HepG2 (cell line): Measurements from ENCODE around the gene NEFH. TPM values are rescaled to one million over a fixed set of nuclear protein-coding genes. Genes with fewer than 3 reads are reported as not detected.

Experiments used
- ATAC-seq: fragments of 200-7000 bp; cut with Tn5 transposase; 3 replicates; pipeline ENCODE4 v1.9.1; 2020; ENCODE audit warnings: mild to moderate bottlenecking, moderate library complexity
- BruUV-seq: library from RNA; stranded (reverse); fragments of 400-500 nt; replicated peaks from 2 replicates; lab custom pipeline; 2021; lab: Mats Ljungman, UMichigan
- CTCF ChIA-PET: fragments of 300-600 bp; formaldehyde crosslinking; extraction: SDS; loops from one replicate; lab custom pipeline; 2021; ENCODE audit warnings: low total read pairs, inconsistent platforms, low intra/inter-chr PET ratio; lab: Yijun Ruan, JAX
- POLR2A ChIA-PET: fragments of 350-600 bp; sonication (Branson Sonifier 250); formaldehyde crosslinking; loops from one replicate; lab custom pipeline; 2020; ENCODE audit warnings: antibody characterized with exemption, inconsistent platforms; lab: Yijun Ruan, JAX
- DNase-seq: peaks from one replicate; pipeline ENCODE4 v3.0.0-alpha.2; 2015; ENCODE audit warnings: low spot score
- FAIRE-seq: peaks from 3 replicates; lab custom pipeline; 2011; peaks lifted over from hg19 to GRCh38; lab: Jason Lieb, UNC
- H2AFZ ChIP-seq: one replicate; pipeline ENCODE4 v1.6.1; 2011; ENCODE audit warnings: low read length, inconsistent platforms
- H3K27ac ChIP-seq: fragments of 300-600 bp; 3 replicates; pipeline ENCODE4 v1.8.0; 2011; ENCODE audit warnings: mixed run types, mild to moderate bottlenecking, mixed read lengths, low read length, inconsistent platforms; ENCODE audit not compliant: insufficient read depth; ENCODE audit errors: extremely low read length
- H3K27me3 ChIP-seq, 2 experiments: fragments of 200-600 bp in 1 of 2; 2 replicates in 1 of 2; 3 replicates in 1 of 2; pipeline versions ENCODE4 v1.6.0 to v1.8.0; 2011; ENCODE audit warnings: low read length in 2 of 2, mild to moderate bottlenecking in 2 of 2, moderate library complexity in 2 of 2, inconsistent platforms in 1 of 2; ENCODE audit not compliant: insufficient read depth in 2 of 2, control insufficient read depth in 1 of 2
- H3K36me3 ChIP-seq, 2 experiments: fragments of 200-600 bp in 1 of 2; replicated peaks in 1 of 2; 2 replicates in 1 of 2; 3 replicates in 1 of 2; pipeline versions ENCODE4 v1.5.1 to v1.8.0; 2011; ENCODE audit warnings: low read length in 2 of 2, inconsistent platforms in 1 of 2; ENCODE audit not compliant: insufficient read depth in 2 of 2, control insufficient read depth in 1 of 2
- H3K4me1 ChIP-seq: 2 replicates; pipeline ENCODE4 v1.5.1; 2012; ENCODE audit warnings: low read length, inconsistent platforms; ENCODE audit not compliant: insufficient read depth
- H3K4me2 ChIP-seq: 2 replicates; pipeline ENCODE4 v1.6.0; 2011; ENCODE audit warnings: low read depth, low read length, inconsistent platforms
- H3K4me3 ChIP-seq, 3 experiments: fragments of 200-600 bp in 1 of 3; sonication (generic), shearing (Covaris generic) in 1 of 3; replicated peaks in 1 of 3; 2 replicates each; pipeline ENCODE4 v1.5.1; 2011 to 2016; ENCODE audit warnings: low read length in 3 of 3, inconsistent platforms in 2 of 3, low read depth in 2 of 3, mild to moderate bottlenecking in 2 of 3, control low read depth in 1 of 3, mixed read lengths in 1 of 3; ENCODE audit not compliant: insufficient read depth in 1 of 3
- H3K79me2 ChIP-seq: one replicate; pipeline ENCODE4 v1.6.1; 2011; ENCODE audit warnings: low read length, inconsistent platforms; ENCODE audit not compliant: insufficient read depth
- H3K9ac ChIP-seq: 2 replicates; pipeline ENCODE4 v1.6.0; 2011; ENCODE audit warnings: mild to moderate bottlenecking, low read depth, low read length, inconsistent platforms; ENCODE audit not compliant: insufficient read depth
- H3K9me3 ChIP-seq: 2 replicates; pipeline ENCODE4 v1.5.1; 2012; ENCODE audit warnings: mild to moderate bottlenecking, low read length
- H4K20me1 ChIP-seq: 2 replicates; pipeline ENCODE4 v1.6.0; 2011; ENCODE audit warnings: inconsistent platforms, mild to moderate bottlenecking, low read length, moderate library complexity; ENCODE audit not compliant: insufficient read depth
- CREM ChIP-seq, 2 experiments: sonication (generic) in 1 of 2; formaldehyde crosslinking in 1 of 2; IDR thresholded peaks; 2 replicates each; pipeline versions ENCODE4 v1.4.0 to v1.6.1; 2016 to 2020; ENCODE audit warnings: antibody characterized with exemption in 1 of 2, mild to moderate bottlenecking in 1 of 2, missing genetic modification reagents in 1 of 2
- ELF4 ChIP-seq: sonication (generic); formaldehyde crosslinking; IDR thresholded peaks from 2 replicates; pipeline ENCODE4 v1.5.0; 2020; ENCODE audit warnings: missing genetic modification reagents, mild to moderate bottlenecking, moderate library complexity, borderline replicate concordance
- ETV6 ChIP-seq: sonication (generic); formaldehyde crosslinking; conservative IDR thresholded peaks from 2 replicates; pipeline ENCODE4 v1.4.0; 2020; ENCODE audit warnings: missing genetic modification reagents
- FOXO4 ChIP-seq: sonication (generic); formaldehyde crosslinking; conservative IDR thresholded peaks from 2 replicates; pipeline ENCODE4 v1.8.1; 2023; ENCODE audit warnings: missing genetic modification reagents
- HMGXB4 ChIP-seq, 2 experiments: sonication (generic) in 1 of 2; formaldehyde crosslinking in 1 of 2; IDR thresholded peaks; 2 replicates each; pipeline versions ENCODE4 v1.4.0 to v1.6.1; 2018 to 2020; ENCODE audit warnings: missing genetic modification reagents in 2 of 2, borderline replicate concordance in 1 of 2, low read depth in 1 of 2, mild to moderate bottlenecking in 1 of 2, missing biosample characterization in 1 of 2
- NONO ChIP-seq, 2 experiments: fragments of 450-650 bp in 1 of 2; sonication (generic) in 1 of 2; formaldehyde crosslinking in 1 of 2; IDR thresholded peaks in 1 of 2; conservative IDR thresholded peaks in 1 of 2; 2 replicates each; pipeline versions ENCODE4 v1.6.1 to v1.8.0; 2017 to 2022; ENCODE audit warnings: mild to moderate bottlenecking in 1 of 2, missing genetic modification reagents in 1 of 2, moderate library complexity in 1 of 2
- SMC3 ChIP-seq: IDR thresholded peaks from 2 replicates; pipeline ENCODE4 v1.6.1; 2011; ENCODE audit warnings: low read length, improper control_type of control experiment
- SP1 ChIP-seq, 2 experiments: fragments of 450-650 bp in 1 of 2; sonication (generic) in 1 of 2; formaldehyde crosslinking in 1 of 2; IDR thresholded peaks; 2 replicates each; pipeline versions ENCODE4 v1.4.0 to v1.6.1; 2016 to 2020; ENCODE audit warnings: missing genetic modification reagents in 1 of 2
- TERF1 ChIP-seq: sonication (generic); formaldehyde crosslinking; IDR thresholded peaks from 2 replicates; pipeline ENCODE4 v1.8.0; 2022; ENCODE audit warnings: mild to moderate bottlenecking, missing genetic modification reagents, moderate library complexity
- ZNF12 ChIP-seq: sonication (generic); formaldehyde crosslinking; IDR thresholded peaks from 2 replicates; pipeline ENCODE4 v1.5.0; 2020; ENCODE audit warnings: missing genetic modification reagents
- ZNF205 ChIP-seq: IDR thresholded peaks from 2 replicates; pipeline ENCODE4 v1.6.1; 2018; ENCODE audit warnings: missing biosample characterization, missing genetic modification reagents
- ZNF841 ChIP-seq: sonication (generic); formaldehyde crosslinking; IDR thresholded peaks from 2 replicates; pipeline ENCODE4 v1.8.1; 2023; ENCODE audit warnings: missing genetic modification reagents, borderline replicate concordance
- ZNF879 ChIP-seq: sonication (generic); formaldehyde crosslinking; IDR thresholded peaks from 2 replicates; pipeline ENCODE4 v1.8.1; 2023; ENCODE audit warnings: missing genetic modification reagents
- ZSCAN21 ChIP-seq: sonication (generic); formaldehyde crosslinking; IDR thresholded peaks from 2 replicates; pipeline ENCODE4 v1.8.0; 2022; ENCODE audit warnings: mild to moderate bottlenecking, missing genetic modification reagents, moderate library complexity, borderline replicate concordance
- WGBS: methylation state at CpG from one replicate; pipeline ENCODE4 v1.1.6; 2017; ENCODE audit warnings: low lambda C conversion rate; 5-methylcytosine and 5-hydroxymethylcytosine counted together
- in situ Hi-C: cut with HindIII; loops from 2 replicates; pipeline ENCODE4 v1.10.0; 2017; ENCODE audit warnings: low pct_unique_long_range_greater_than_20kb; ENCODE audit not compliant: extremely low pct_ligation_motif_present
- intact Hi-C: fragments of 100-400 bp; cut with micrococcal nuclease; formaldehyde crosslinking; loops from one replicate; pipeline ENCODE4 v1.10.0; 2022; ENCODE audit not compliant: unreplicated experiment
- polyA plus RNA-seq, 8 experiments: library from polyadenylated mRNA; depleted of rRNA in 3 of 8; stranded (reverse) in 7 of 8; unstranded in 1 of 8; fragments of >200 nt; fragmentation: Illumina TruSeq in 4 of 8; extraction: Trizol in 4 of 8; gene quantifications; 2 replicates each; pipeline versions ENCODE4 v1.2.1 to v1.2.3, GENCODE V29; 2011 to 2016; ENCODE audit warnings: low read depth in 4 of 8, missing spikeins in 1 of 8, mixed read lengths in 1 of 8; ENCODE audit not compliant: insufficient read depth in 1 of 8
- total RNA-seq, 5 experiments: library from RNA; depleted of rRNA; stranded (reverse); fragments of >200 nt; fragmentation: Illumina TruSeq; extraction: Trizol; gene quantifications; 2 replicates each; pipeline ENCODE4 v1.2.3, GENCODE V29; 2016; ENCODE audit warnings: low read depth in 1 of 5

The NEFH gene
- total and polyA plus RNA-seq, 2 of the 13 experiments (the other 11 are each of a cell fraction or from before 2014, with no cell fraction given) = not detected

GRCh38 chr22:29509815-29510214 is 29.8 kb downstream of the NEFH start:
- Histone ChIP-seq H4K20me1 (no peaks in the 10 kb centered on the region), H3K4me1 (no peaks in the 10 kb centered on the region), H3K79me2 (no peaks in the 10 kb centered on the region), H3K27ac (no peak overlapping the region), H3K36me3 (peaks cover 22 to 64% of the 10 kb centered on the region in 2 experiments), H3K4me2 (no peak overlapping the region), H3K27me3 (no peaks in the 10 kb centered on the region), H3K9me3 (no peaks in the 10 kb centered on the region), H2AFZ (no peak overlapping the region), H3K4me3 (no peak overlapping the region), H3K9ac (no peak overlapping the region)
- in situ Hi-C loops = loop anchor here (10.0 kb wide), 1 partner anchor 115 kb away; no protein-coding TSS in a partner anchor
- BruUV-seq = no TSS peak
- intact Hi-C loops = loop anchor here (1.0 to 5.0 kb wide), 2 partner anchors 28 to 247 kb away; no protein-coding TSS in a partner anchor
- 96% methylated on average over 1 of the region's 1 CpG for WGBS
- DNase-seq (no peak), FAIRE-seq (no peak), ATAC-seq (no peak)
- CTCF ChIA-PET = no interaction called here
- POLR2A ChIA-PET = no interaction called here
- TF ChIP-seq ZSCAN21 (CRISPR knock-in tag) (no peak), SMC3 (no peak), ETV6 (CRISPR knock-in tag) (no peak)

GRCh38 chr22:29510542-29510941 is 30.5 kb downstream of the NEFH start:
- no TSS peak for BruUV-seq
- H3K27ac ChIP-seq = no peak overlapping the region
- H3K4me2 ChIP-seq = no peak overlapping the region
- H3K36me3 ChIP-seq = peaks cover 22 to 67% of the 10 kb centered on the region in 2 experiments
- no peaks in the 10 kb centered on the region for H3K9me3 ChIP-seq
- ATAC-seq (no peak), DNase-seq (no peak), FAIRE-seq (no peak)
- intact Hi-C loops = no loop called here
- no peak overlapping the region for H2AFZ ChIP-seq
- H4K20me1 ChIP-seq = no peaks in the 10 kb centered on the region
- no peak overlapping the region for H3K9ac ChIP-seq
- H3K79me2 ChIP-seq = no peaks in the 10 kb centered on the region
- POLR2A ChIA-PET = no interaction called here
- H3K4me1 ChIP-seq = no peaks in the 10 kb centered on the region
- CTCF ChIA-PET = no interaction called here
- in situ Hi-C loops = loop anchor here (10.0 kb wide), 1 partner anchor 116 kb away; no protein-coding TSS in a partner anchor
- no peaks in the 10 kb centered on the region for H3K27me3 ChIP-seq
- WGBS = 94% methylated on average over 2 of the region's 2 CpGs
- no peak overlapping the region for H3K4me3 ChIP-seq
- TF ChIP-seq ZNF12 (no peak), HMGXB4 (CRISPR knock-in tag; IDR thresholded peaks at IDR 0.05; ENCODE audit: borderline replicate concordance in 1 of 2, low read depth in 1 of 2) (no peak), CREM (IDR thresholded peaks at IDR 0.05) (no peak), CREM (CRISPR knock-in tag; IDR thresholded peaks at IDR 0.05) (no peak), ZNF841 (no peak), ZNF205 (no peak), ELF4 (CRISPR knock-in tag) (no peak), ZNF879 (CRISPR knock-in tag) (no peak), SP1 (IDR thresholded peaks at IDR 0.05) (no peak), SP1 (CRISPR knock-in tag; IDR thresholded peaks at IDR 0.05) (no peak), FOXO4 (CRISPR knock-in tag) (no peak), TERF1 (CRISPR knock-in tag) (no peak), NONO (IDR thresholded peaks at IDR 0.05) (no peak), NONO (CRISPR knock-in tag; conservative IDR thresholded peaks at IDR 0.05) (no peak)
